ENCODE measurements around the gene PPP1R12A.
A peak's percentile ranks its signal among the peaks of the same experiment; 100 is the strongest.
"Not testable (repeated sequence)": the region's sequence is repeated elsewhere in the genome, so short reads cannot be mapped to it uniquely, and the experiment has no call there.

Gene PPP1R12A

DNA sequence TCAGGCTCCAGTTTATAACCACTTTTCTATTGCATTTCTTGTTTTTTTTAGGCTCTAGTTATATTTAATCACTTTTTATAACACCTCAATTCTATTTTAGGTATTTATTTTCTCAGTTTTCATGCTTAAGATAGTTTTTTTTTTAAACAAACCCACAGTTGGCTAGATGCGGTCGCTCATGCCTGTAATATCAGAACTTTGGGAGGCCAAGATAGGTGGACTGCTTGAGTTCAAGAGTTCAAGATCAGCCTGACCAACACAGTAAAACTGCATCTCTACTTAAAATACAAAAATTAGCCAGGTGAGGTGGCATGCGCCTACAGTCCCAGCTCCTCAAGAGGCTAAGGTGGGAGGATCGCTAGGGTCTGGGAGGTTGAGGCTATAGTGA lies 93.0 kb downstream of the PPP1R12A start:
- DNase-seq (ENCODE audit: low read depth in 2 of 2) = no peak

GRCh38 chr12:79841248-79841877 lies 93.5 kb downstream of the PPP1R12A start:
- no peak for DNase-seq (ENCODE audit: low read depth in 2 of 2)

- DNase-seq (ENCODE audit: low read depth in 2 of 2) = no peak
Observed at GRCh38 chr12:79838359-79838758, 96.5 kb downstream of the PPP1R12A start.

GRCh38 chr12:79837575-79837974 lies 97.3 kb downstream of the PPP1R12A start:
- DNase-seq (ENCODE audit: low read depth in 2 of 2) = no peak

GRCh38 chr12:79835377-79835843 lies 99.5 kb downstream of the PPP1R12A start:
- no peak for DNase-seq (ENCODE audit: low read depth in 2 of 2)

DNA sequence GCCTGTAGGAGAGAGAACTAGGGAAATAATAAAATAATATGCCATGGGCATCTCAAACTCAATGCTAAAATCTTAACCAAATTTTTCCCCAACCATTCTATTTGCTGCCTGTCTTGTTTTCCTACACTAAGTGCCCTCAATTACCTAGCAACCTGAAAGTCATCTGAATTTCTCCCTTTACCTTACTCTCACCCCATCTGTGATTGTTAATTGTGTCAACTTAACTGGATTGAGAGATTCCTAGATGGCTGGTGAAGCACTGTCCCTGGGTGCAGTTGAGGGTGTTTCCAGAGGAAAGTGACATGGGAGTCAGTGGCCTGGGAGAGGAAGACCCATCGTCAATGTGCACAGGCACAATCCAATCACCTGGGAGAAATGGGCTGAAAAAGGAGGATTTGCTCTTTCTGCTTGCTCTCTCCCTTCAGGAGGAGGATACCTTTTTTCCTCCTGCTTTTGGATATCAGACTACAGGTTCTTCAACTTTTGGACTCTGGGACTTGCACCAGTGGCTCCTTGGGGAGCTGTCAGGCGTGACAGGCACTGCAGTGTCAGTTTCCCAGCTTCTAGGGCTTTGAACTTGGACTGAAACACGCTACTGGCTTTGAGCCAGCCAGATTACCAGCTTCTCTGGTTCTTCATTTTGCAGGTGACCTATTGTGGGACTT lies 100.1 kb downstream of the PPP1R12A start:
- no peak for DNase-seq (ENCODE audit: low read depth in 2 of 2)

DNA sequence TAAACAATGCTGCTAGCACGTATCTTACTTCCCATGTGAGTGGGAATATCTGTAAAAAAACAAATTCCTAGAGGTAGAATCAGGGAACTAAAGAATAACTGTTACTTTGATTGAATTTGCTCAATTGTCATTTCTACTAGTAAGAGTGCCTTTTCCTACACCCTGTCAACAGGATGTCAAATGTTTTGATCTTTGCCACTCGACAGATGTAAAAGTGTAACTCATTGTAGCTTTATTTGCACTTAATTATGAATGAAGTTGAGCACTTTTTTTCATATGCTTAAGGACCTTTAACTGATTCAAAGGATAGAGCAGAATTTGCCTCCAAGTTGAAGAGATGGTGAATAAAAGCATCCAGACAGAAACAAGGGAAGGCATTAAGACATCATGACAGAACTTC lies 104.5 kb downstream of the PPP1R12A start:
- DNase-seq (ENCODE audit: low read depth in 2 of 2) = no peak

- DNase-seq (ENCODE audit: low read depth in 2 of 2) = no peak
Observed at GRCh38 chr12:79828924-79829323, 106.0 kb downstream of the PPP1R12A start.

DNA sequence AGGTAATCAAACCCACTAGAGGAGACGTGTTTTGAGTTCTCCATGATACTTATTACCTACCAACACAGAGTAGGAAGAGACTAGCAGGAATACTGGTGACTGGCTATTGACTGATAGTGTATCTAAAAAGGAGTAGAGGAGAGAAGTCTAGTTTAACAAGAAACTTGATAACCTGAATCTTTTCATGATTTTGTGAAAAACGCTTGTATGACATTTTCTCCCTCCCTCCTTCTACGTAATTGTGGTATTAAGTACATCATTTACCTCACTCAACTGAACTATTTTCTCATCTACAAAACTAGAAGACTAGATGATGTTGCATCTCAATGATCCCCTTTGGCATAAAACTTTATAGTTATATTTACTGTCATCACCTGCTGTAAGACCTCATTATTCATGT lies 107.4 kb downstream of the PPP1R12A start:
- DNase-seq (ENCODE audit: low read depth in 2 of 2) = no peak

- no peak for DNase-seq (ENCODE audit: low read depth in 2 of 2)
Observed at GRCh38 chr12:79826267-79827128, 108.4 kb downstream of the PPP1R12A start.

DNA sequence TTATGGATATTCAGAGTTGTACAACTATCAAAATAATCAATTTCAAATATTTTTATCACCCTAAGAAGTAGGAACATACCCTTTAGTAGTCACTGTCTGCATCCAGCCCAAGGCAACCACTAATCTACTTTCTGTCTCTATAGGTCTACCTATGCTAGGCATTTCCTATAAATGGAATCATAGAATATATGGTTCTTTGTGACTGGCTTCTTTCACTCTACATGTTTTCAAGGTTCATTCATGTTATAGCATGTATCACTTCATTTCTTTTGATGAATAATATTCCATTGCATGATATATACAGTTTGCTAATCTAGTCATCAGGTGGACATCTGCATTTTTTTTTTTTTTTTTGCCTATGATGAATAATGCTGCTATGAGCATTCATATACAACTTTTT lies 112.4 kb downstream of the PPP1R12A start:
- DNase-seq (ENCODE audit: low read depth in 2 of 2) = no peak

DNA sequence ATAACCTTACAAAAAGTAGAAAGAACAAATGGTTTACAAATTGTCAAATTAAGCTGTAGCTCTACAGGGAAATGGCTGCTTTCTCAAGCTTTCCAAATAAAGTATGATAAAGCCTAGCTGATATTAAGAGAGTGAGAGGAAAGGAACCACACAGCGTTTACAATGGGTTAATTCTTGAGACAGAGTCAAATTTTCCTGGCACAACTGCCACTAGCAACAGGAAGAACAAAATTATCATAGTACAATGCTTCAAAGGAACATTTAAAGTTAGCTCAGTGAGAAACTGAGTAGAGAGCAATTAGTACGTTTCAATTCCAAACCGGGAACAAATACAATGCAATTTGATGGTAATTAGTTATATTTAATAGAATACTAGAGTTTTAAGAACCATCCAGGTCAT lies 116.0 kb downstream of the PPP1R12A start:
- DNase-seq (ENCODE audit: low read depth in 2 of 2) = no peak

DNA sequence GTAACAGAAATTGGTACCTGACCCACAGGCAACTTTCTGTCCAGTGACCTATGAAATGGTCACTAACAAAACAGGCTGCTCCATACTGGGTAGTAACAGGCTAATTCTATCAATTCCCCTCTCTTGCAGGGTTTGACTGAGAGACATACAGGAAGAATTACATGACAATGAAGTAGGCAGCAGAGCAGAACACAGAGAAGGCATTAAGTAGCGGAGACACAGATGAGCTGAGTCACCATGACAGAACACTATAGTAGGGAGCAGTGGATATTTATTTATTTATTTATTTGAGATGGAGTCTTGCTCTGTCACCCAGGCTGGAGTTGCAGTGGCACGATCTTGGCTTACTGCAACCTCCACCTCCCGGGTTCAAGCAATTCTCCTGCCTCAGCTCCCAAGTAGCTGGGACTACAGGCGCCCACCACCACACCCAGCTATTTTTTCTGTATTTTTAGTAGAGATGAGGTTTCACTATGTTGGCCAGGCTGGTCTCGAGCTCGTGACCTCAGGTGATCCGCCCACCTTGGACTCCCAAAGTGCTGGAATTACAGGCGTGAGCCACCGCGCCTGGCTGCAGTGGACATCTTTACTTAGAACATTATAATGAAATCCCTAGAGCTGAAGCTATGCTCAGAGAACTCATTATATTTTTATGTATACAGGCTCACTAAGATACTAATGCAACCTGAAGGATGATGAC lies 150.4 kb downstream of the PPP1R12A start:
- not testable (repeated sequence) for DNase-seq (ENCODE audit: low read depth in 2 of 2)

DNA sequence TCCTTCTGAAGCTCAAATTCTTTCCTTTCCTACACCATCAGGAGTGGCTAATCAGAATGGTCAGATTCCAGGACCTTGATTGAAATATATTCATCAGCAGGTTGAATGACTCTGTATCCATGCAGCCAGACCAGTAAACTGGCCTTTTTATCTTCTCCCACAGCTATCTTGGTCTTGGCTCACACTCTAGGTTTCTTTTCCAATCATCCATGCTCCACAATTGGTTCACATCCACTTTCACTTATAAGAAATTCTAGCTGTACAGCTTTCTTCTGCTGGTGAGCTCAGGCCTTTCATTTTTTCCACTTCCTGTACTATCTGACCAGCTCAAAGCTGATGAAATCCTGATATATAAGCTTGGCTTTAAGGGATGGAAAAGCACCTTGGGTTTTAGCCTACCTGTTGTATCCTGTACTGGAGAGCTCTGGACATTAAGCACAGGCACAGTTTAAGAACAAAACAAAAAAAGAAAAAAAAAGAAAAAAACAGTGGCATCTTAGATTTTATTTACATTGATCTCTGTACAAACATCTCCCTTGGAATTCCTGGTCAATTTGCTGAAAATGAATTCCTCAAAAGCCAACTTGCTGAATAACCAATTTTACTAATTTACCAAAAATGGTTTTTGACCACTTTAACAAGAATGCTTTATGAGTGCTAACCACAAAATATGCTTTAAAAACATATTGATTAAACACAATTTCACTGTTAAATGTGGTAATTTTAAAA lies 152.6 kb downstream of the PPP1R12A start:
- peak in 1 of 2 experiments; percentile 33 for DNase-seq (ENCODE audit: low read depth in 2 of 2)

DNA sequence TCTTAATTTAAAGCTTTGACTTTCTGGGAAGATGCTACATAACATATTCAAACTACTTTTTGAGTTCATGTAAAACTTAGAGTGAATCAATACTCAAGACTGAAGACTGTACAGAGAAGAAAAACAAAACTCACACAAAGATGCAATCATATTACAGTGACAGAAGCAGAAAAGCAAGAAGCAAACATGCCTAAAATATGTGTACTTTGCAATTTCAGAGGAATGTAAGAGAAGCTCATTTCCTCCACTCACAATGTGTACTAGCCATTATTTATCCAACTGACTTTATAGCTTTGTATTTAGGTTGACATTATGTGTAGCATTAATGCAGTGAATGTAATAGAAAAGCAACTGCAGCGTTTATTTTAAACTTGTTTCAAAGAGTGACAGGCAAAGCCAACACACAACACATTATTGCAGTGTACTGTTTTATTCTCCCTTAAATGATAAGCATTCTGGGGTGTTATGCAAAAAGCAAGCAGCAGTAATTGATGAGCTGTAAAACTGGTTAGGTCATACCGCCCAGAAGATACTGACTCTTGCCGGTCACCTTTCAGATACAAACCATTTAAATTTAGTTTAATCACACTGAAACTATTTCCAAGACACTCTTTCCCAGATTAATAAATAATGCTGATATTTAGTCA lies 156.0 kb downstream of the PPP1R12A start:
- DNase-seq (ENCODE audit: low read depth in 2 of 2) = no peak

DNA sequence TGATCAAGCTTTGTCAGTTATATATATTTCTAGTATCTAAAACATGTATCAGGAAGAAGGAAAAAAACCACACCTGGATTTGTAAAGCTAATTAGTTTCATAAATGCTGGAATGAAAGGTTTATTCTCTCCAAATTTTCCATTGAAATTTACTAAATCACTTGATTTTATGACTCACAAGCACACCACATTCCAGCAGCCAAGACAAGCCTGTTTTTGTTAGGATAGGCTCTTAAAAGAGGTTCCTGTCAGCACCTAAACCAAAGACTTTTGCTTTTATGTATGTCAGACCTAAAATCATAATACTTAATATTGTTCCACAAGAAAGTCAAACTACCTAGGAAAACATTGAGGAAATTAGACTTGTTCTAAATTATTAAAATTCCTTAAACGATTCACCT lies 158.8 kb downstream of the PPP1R12A start:
- no peak for DNase-seq (ENCODE audit: low read depth in 2 of 2)

- no peak for DNase-seq (ENCODE audit: low read depth in 2 of 2)
Observed at GRCh38 chr12:79775355-79776027, 159.4 kb downstream of the PPP1R12A start.

DNA sequence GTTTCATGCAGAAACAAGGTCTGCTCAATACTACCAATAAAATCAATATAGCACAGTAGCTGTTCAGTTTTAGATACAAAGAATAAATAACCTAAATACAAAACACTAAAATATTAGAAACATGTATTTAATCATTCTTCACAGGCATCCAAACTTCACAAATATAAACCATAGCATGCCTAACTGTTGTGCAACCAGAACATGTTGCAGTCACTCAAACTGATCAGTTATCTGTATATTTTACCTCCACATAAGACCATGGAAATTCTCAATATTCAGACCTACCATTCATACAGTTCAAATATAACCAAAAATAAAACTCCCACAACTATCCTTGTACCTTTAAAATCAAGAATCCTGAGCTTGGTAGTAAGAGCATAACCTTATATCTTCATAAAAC lies 161.0 kb downstream of the PPP1R12A start:
- DNase-seq (ENCODE audit: low read depth in 2 of 2) = no peak

GRCh38 chr12:79769860-79770485 lies 164.9 kb downstream of the PPP1R12A start:
- no peak for DNase-seq (ENCODE audit: low read depth in 2 of 2)

Data from fibroblast of skin of left biceps (primary cell).